K562 (cell line): ENCODE data around the gene CACNA1C. TPM values are rescaled to one million over a fixed set of nuclear protein-coding genes. Genes with fewer than 3 reads are reported as not detected.

Source experiments
- ATAC-seq: fragments of 200-7000 bp; cut with Tn5 transposase; 3 replicates; pipeline ENCODE4 v1.9.1; 2020; ENCODE audit warnings: moderate library complexity
- BruUV-seq: library from RNA; stranded (reverse); fragments of 400-500 nt; replicated peaks from 2 replicates; lab custom pipeline; 2021; lab: Mats Ljungman, UMichigan
- CTCF ChIA-PET: fragments of 300-600 bp; formaldehyde crosslinking; extraction: SDS; loops from one replicate; lab custom pipeline; 2021; ENCODE audit warnings: low intra/inter-chr PET ratio; lab: Yijun Ruan, JAX
- POLR2A ChIA-PET: fragments of 300-600, 350-650 bp; sonication (Branson Sonifier 250); formaldehyde crosslinking; extraction: SDS; loops from one replicate; lab custom pipeline; 2021; ENCODE audit warnings: antibody characterized with exemption, inconsistent platforms; lab: Yijun Ruan, JAX
- DNase-seq, 4 experiments: peaks; one replicate each; pipeline versions ENCODE4 v3.0.0 to v3.0.0-alpha.2; 2011 to 2018; ENCODE audit warnings: low spot score in 3 of 4, mixed read lengths in 3 of 4; ENCODE audit errors: extremely low read depth in 1 of 4
- FAIRE-seq: peaks from 2 replicates; lab custom pipeline; 2011; peaks lifted over from hg19 to GRCh38; lab: Jason Lieb, UNC
- H2AFZ ChIP-seq: 2 replicates; pipeline ENCODE4 v1.6.0; 2011; ENCODE audit warnings: low read depth, low read length, control low read depth, inconsistent platforms
- H3K27ac ChIP-seq: fragments of 200-600 bp; 3 replicates; pipeline ENCODE4 v1.8.0; 2011; ENCODE audit warnings: low read depth, mild to moderate bottlenecking, control low read depth, inconsistent platforms, low read length, moderate library complexity, mixed read lengths; ENCODE audit errors: extremely low read depth
- H3K27me3 ChIP-seq, 2 experiments: fragments of 300-600 bp in 1 of 2; 2 replicates in 1 of 2; 3 replicates in 1 of 2; pipeline versions ENCODE4 v1.6.0 to v1.8.0; 2011; ENCODE audit warnings: inconsistent platforms in 2 of 2, low read length in 2 of 2, mild to moderate bottlenecking in 1 of 2, mixed read lengths in 1 of 2, moderate library complexity in 1 of 2; ENCODE audit not compliant: control insufficient read depth in 2 of 2, insufficient read depth in 2 of 2
- H3K36me3 ChIP-seq: fragments of 300-600 bp; 3 replicates; pipeline ENCODE4 v1.8.0; 2011; ENCODE audit warnings: mild to moderate bottlenecking, low read length, inconsistent platforms; ENCODE audit not compliant: control insufficient read depth, insufficient read depth
- H3K4me1 ChIP-seq, 2 experiments: fragments of 200-600 bp in 1 of 2; replicated peaks in 1 of 2; 2 replicates in 1 of 2; 3 replicates in 1 of 2; pipeline versions ENCODE4 v1.5.1 to v1.8.0; 2011; ENCODE audit warnings: inconsistent platforms in 2 of 2, low read length in 2 of 2, mild to moderate bottlenecking in 1 of 2, mixed read lengths in 1 of 2, moderate library complexity in 1 of 2; ENCODE audit not compliant: control insufficient read depth in 2 of 2, insufficient read depth in 2 of 2
- H3K4me2 ChIP-seq: 2 replicates; pipeline ENCODE4 v1.6.1; 2011; ENCODE audit warnings: low read length, control low read depth, inconsistent platforms, mixed read lengths; ENCODE audit not compliant: insufficient read depth
- H3K4me3 ChIP-seq: fragments of 200-600 bp; sonication (generic), shearing (Covaris generic); 2 replicates; pipeline ENCODE4 v1.5.1; 2016; ENCODE audit warnings: control low read depth, inconsistent platforms
- H3K79me2 ChIP-seq: fragments of 200-600 bp; 3 replicates; pipeline ENCODE4 v1.8.0; 2011; ENCODE audit warnings: low read length, inconsistent platforms; ENCODE audit not compliant: control insufficient read depth, insufficient read depth
- H3K9ac ChIP-seq, 2 experiments: 2 replicates each; pipeline versions ENCODE4 v1.6.0 to v1.6.1; 2011; ENCODE audit warnings: low read depth in 2 of 2, low read length in 2 of 2, control low read depth in 1 of 2, inconsistent platforms in 1 of 2, mild to moderate bottlenecking in 1 of 2, mixed read lengths in 1 of 2; ENCODE audit not compliant: insufficient read depth in 1 of 2
- H3K9me1 ChIP-seq: one replicate; pipeline ENCODE4 v1.6.0; 2011; ENCODE audit warnings: inconsistent platforms, mild to moderate bottlenecking, low read length, moderate library complexity; ENCODE audit not compliant: control insufficient read depth, insufficient read depth
- H3K9me3 ChIP-seq: replicated peaks from 2 replicates; pipeline ENCODE4 v1.5.1; 2011; ENCODE audit warnings: low read depth, low read length, inconsistent platforms; ENCODE audit not compliant: control insufficient read depth, insufficient read depth
- H4K20me1 ChIP-seq: replicated peaks from 2 replicates; pipeline ENCODE4 v1.6.1; 2011; ENCODE audit warnings: low read length, inconsistent platforms, mixed read lengths; ENCODE audit not compliant: control insufficient read depth, insufficient read depth
- CHD4 ChIP-seq: fragments of 200-600 bp; sonication (generic); IDR thresholded peaks from 3 replicates; pipeline ENCODE4 v1.6.1; 2012; ENCODE audit warnings: low read depth, mild to moderate bottlenecking, mixed read lengths, low read length, inconsistent platforms; ENCODE audit not compliant: insufficient read depth, insufficient replicate concordance, poor library complexity, severe bottlenecking
- FOXJ2 ChIP-seq: fragments of 200-800 bp; sonication (Bioruptor generic); IDR thresholded peaks from 2 replicates; pipeline ENCODE4 v1.6.1; 2016; ENCODE audit warnings: missing genetic modification characterization, missing compliant biosample characterization
- HDAC3 ChIP-seq: fragments of 450-650 bp; IDR thresholded peaks from 2 replicates; pipeline ENCODE4 v1.6.1; 2018; ENCODE audit warnings: borderline replicate concordance, mild to moderate bottlenecking, moderate library complexity; ENCODE audit not compliant: partially characterized antibody
- HNRNPUL1 ChIP-seq: fragments of 200-400 bp; formaldehyde crosslinking; IDR thresholded peaks from 2 replicates; pipeline ENCODE4 v1.6.1; 2017; ENCODE audit warnings: low read length
- KDM2B ChIP-seq: fragments of 250-450 bp; sonication (Bioruptor Pico); IDR thresholded peaks from 2 replicates; pipeline ENCODE4 v1.8.0; 2021; ENCODE audit warnings: mild to moderate bottlenecking, moderate library complexity
- KLF16 ChIP-seq: IDR thresholded peaks from 2 replicates; pipeline ENCODE4 v1.6.1; 2016; ENCODE audit warnings: antibody characterized with exemption
- PHF20 ChIP-seq: fragments of 450-650 bp; IDR thresholded peaks from 2 replicates; pipeline ENCODE4 v1.6.1; 2018; ENCODE audit not compliant: partially characterized antibody
- PYGO2 ChIP-seq: fragments of 450-650 bp; IDR thresholded peaks from 2 replicates; pipeline ENCODE4 v1.6.1; 2016; ENCODE audit warnings: mild to moderate bottlenecking, missing genetic modification characterization, moderate library complexity, missing compliant biosample characterization
- SAFB ChIP-seq: fragments of 200-400 bp; formaldehyde crosslinking; IDR thresholded peaks from 2 replicates; pipeline ENCODE4 v1.6.1; 2017; ENCODE audit warnings: low read depth, low read length, borderline replicate concordance
- SAFB2 ChIP-seq: fragments of 200-400 bp; formaldehyde crosslinking; IDR thresholded peaks from 2 replicates; pipeline ENCODE4 v1.6.1; 2018; ENCODE audit warnings: borderline replicate concordance, low read length, low read depth, moderate library complexity; ENCODE audit not compliant: severe bottlenecking
- ZNF121 ChIP-seq: sonication (generic); formaldehyde crosslinking; conservative IDR thresholded peaks from 2 replicates; pipeline ENCODE4 v1.8.0; 2022; ENCODE audit warnings: missing genetic modification reagents
- ZNF224 ChIP-seq: sonication (generic); formaldehyde crosslinking; IDR thresholded peaks from 2 replicates; pipeline ENCODE4 v1.8.0; 2022; ENCODE audit warnings: mild to moderate bottlenecking, missing genetic modification reagents
- ZNF398 ChIP-seq: fragments of 250-450 bp; sonication (Bioruptor Pico); IDR thresholded peaks from 2 replicates; pipeline ENCODE4 v1.8.0; 2021; ENCODE audit warnings: moderate library complexity, mild to moderate bottlenecking, inconsistent platforms
- WGBS: fragments of 100-300 bp; shearing (Covaris generic); methylation state at CpG from one replicate; pipeline ENCODE4 v1.1.6; 2016; ENCODE audit warnings: low coverage, mixed read lengths; ENCODE audit not compliant: insufficient coverage; ENCODE audit errors: missing lambda C conversion rate; 5-methylcytosine and 5-hydroxymethylcytosine counted together
- in situ Hi-C: fragments of 300-500 bp; cut with MboI; formaldehyde crosslinking; loops from 4 replicates; pipeline ENCODE4 v1.15.0; 2018; ENCODE audit warnings: inconsistent platforms, mixed read lengths
- intact Hi-C: fragments of 100-400 bp; cut with micrococcal nuclease; formaldehyde crosslinking; loops from 2 replicates; pipeline ENCODE4 v1.14.2; 2022
- polyA plus RNA-seq, 8 experiments: library from polyadenylated mRNA; depleted of rRNA in 4 of 8; stranded (reverse) in 5 of 8; unstranded in 3 of 8; fragments of >200 nt; fragmentation: Nextera tagmentation in 2 of 8; fragmentation: Illumina TruSeq in 1 of 8; extraction: Ambion mirVana in 2 of 8; extraction: Trizol in 1 of 8; gene quantifications; 2 replicates each; pipeline versions ENCODE4 v1.2.1 to v1.2.3, GENCODE V29; 2011 to 2014; ENCODE audit warnings: inconsistent platforms in 1 of 8, missing spikeins in 1 of 8
- total RNA-seq, 7 experiments: library from RNA; depleted of rRNA in 6 of 7; stranded (reverse); fragments of >200 nt in 6 of 7; fragmentation: Illumina TruSeq in 2 of 7; extraction: Trizol in 2 of 7; gene quantifications; 2 replicates each; pipeline versions ENCODE4 v1.2.1 to v1.2.3, GENCODE V29; 2011 to 2021; ENCODE audit warnings: low replicate concordance in 1 of 7
- TF ChIP-seq, protein P1 (sequence below): fragments of 250-450 bp; sonication (Bioruptor Pico); IDR thresholded peaks from 2 replicates; pipeline ENCODE4 v1.4.0; 2020; ENCODE audit warnings: borderline replicate concordance

CACNA1C gene
- total and polyA plus RNA-seq, 9 of the 15 experiments (the other 6 are each of a cell fraction or from before 2014, with no cell fraction given): not detected

- H3K36me3 ChIP-seq: no peaks in the 10 kb centered on the region
- H3K9me1 ChIP-seq: no peaks in the 10 kb centered on the region
- BruUV-seq: no TSS peak
- 0% methylated on average over 5 of the region's 5 CpGs for WGBS
- no peaks in the 10 kb centered on the region for H3K27me3 ChIP-seq
- no peak for DNase-seq
- intact Hi-C loops: no loop called here
- in situ Hi-C loops: no loop called here
- no peaks in the 10 kb centered on the region for H3K9me3 ChIP-seq
- no peak for TF ChIP-seq ZNF398 (CRISPR knock-in tag)
- TF ChIP-seq, protein P1, sequence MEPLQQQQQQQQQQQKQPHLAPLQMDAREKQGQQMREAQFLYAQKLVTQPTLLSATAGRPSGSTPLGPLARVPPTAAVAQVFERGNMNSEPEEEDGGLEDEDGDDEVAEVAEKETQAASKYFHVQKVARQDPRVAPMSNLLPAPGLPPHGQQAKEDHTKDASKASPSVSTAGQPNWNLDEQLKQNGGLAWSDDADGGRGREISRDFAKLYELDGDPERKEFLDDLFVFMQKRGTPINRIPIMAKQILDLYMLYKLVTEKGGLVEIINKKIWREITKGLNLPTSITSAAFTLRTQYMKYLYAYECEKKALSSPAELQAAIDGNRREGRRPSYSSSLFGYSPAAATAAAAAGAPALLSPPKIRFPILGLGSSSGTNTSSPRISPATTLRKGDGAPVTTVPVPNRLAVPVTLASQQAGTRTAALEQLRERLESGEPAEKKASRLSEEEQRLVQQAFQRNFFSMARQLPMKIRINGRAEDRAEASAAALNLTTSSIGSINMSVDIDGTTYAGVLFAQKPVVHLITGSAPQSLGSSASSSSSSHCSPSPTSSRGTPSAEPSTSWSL (CRISPR knock-in tag): no peak
- TF ChIP-seq ZNF224 (CRISPR knock-in tag): no peak
- no peak for TF ChIP-seq SAFB2
- no peak for TF ChIP-seq CHD4
- TF ChIP-seq FOXJ2 (tag): no peak
- TF ChIP-seq PYGO2 (tag): no peak
- no peak for TF ChIP-seq HDAC3
- TF ChIP-seq PHF20: no peak
- TF ChIP-seq HNRNPUL1: no peak
- no peak for TF ChIP-seq KDM2B (CRISPR knock-in tag)
- TF ChIP-seq ZNF121: no peak
- no peak for TF ChIP-seq KLF16
- no peak for TF ChIP-seq SAFB
- no peaks in the 10 kb centered on the region for H4K20me1 ChIP-seq
- no peak overlapping the region for H3K4me3 ChIP-seq
- no peaks in the 10 kb centered on the region for H3K4me1 ChIP-seq
- FAIRE-seq: no peak
- POLR2A ChIA-PET: interaction anchor here (0.8 kb wide), 1 partner anchor 191 kb away, joined by 5 read pairs; no protein-coding TSS in a partner anchor
- H3K27ac ChIP-seq: no peak overlapping the region
- H3K79me2 ChIP-seq: no peaks in the 10 kb centered on the region
- ATAC-seq: no peak
- no peak overlapping the region for H3K4me2 ChIP-seq
- no peak overlapping the region for H3K9ac ChIP-seq
- CTCF ChIA-PET: no interaction called here
- H2AFZ ChIP-seq: no peak overlapping the region
These were observed 349.3 kb downstream of the CACNA1C start for GRCh38 chr12:2402073-2402579.
